Left renal cortex interstitium (tissue), 4 donors: ENCODE results near the gene KIF6. TPM values are rescaled to one million over a fixed set of nuclear protein-coding genes. Genes with fewer than 3 reads are reported as not detected.
"Not testable (repeated sequence)": the region's sequence is repeated elsewhere in the genome, so short reads cannot be mapped to it uniquely, and the experiment has no call there.

Source experiments
- DNase-seq, 4 donors: peaks; one replicate each; pipeline ENCODE4 v3.0.0-alpha.2; 2013; ENCODE audit warnings: low read depth in 4 of 4, low spot score in 2 of 4, missing footprints in 1 of 4
- polyA plus RNA-seq, 4 donors: library from polyadenylated mRNA; unstranded; fragments of 120-200 nt; gene quantifications; one replicate each; pipeline ENCODE4 v1.2.1, GENCODE V29; 2013; ENCODE audit not compliant: insufficient read length in 4 of 4

The KIF6 gene
- polyA plus RNA-seq = 1 to 10 TPM; 2.9 to 4.7 (median 4.0) TPM

DNA sequence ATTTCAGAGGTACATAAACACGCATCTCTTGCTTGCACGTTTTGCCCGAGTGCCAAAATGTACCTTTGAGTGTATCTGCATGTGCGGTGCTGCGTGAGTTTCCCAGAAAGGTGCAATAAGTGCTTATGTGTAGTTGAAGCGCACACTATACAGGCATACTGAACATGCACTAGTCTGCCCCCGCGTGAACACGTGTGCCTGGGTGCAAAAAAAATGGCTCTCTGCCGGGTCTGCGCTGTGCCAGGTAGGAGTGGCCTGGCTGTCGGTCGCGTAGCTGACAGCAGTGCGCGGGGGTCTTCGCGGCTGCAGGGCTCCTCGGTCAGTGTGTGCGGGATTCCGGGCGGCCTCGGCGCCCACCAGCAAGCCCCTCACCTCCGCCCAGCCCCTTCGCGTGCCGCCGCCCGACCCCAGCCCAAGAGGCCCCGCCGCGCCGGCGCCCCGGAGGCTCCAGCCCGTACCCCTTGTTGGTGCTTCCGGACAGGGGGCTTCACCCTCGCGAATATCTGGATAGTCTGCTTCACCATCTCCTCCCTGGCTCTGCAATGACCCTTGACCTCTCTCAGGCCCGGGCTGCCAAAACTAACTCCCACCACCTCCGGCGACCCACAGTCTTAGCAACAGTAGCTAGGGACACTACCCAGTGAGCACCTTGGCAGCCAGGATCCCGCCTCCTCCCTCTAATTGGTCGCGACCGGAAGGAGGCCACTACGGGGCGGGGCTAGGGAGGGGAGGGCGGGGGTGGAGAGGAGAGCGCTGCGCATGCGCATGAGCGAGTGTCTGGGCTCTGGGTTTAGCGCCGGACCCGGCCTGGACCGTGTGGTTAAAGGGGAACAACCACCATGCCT is at the start of gene KIF6:
KIF6 (minus strand) TSS at position 622 of the 845 bp plus-strand sequence; CDS start at position 524, 98 bp downstream.
- peak; percentile 64 to 89 (median 78) for DNase-seq

DNA sequence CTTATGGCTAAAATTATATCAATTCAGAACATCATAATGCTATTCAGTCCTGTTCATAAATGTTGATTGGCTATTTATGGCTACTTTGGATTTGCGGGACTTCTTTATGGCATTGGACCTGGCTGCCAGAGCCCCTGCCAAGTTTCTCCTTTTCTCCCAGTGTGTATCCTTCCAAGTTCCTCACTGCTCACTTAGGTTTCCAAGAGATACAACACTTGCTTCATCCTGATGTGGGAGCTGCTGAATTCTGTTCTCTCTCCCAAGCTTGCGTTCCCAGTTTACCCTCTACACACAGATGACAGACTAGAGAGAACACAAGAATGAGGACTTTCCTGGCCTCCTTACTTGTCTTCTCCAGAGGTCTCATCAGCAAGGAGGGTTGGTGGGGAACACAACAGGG is 48.6 kb upstream of the KIF6 start:
- DNase-seq = no peak

DNA sequence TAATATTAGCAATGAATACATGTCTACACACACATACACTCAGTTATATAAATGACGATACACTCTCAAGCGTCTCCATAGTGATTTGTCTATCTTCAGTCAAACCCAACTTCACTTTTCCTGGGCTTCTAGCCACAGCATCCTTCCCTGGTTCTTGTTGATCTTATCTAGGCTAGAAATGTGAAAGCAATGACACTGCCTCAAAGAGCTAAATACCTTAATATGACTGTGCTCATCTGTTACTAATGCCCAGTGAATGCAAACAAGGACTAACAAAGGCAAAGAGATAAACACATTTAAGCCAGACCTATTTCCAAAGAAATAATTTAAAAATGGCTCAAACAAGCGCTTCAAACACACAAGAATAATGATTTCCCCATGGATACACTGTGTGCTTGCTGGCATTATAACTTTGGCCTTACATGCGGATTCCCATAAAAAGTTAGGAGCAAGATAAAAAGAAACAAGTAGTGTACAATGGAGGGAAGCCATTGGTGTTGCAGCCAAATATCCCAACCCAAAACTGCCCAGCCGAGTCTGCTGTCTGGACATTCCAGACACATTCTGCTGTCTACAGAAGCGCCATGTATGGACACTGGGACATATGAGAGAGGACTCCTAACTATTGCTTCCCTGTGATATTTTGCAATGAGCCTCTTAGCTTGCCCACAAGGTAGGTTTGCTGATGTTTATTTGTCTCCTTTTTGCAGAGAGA is 47.5 kb upstream of the KIF6 start:
- DNase-seq = no peak

DNA sequence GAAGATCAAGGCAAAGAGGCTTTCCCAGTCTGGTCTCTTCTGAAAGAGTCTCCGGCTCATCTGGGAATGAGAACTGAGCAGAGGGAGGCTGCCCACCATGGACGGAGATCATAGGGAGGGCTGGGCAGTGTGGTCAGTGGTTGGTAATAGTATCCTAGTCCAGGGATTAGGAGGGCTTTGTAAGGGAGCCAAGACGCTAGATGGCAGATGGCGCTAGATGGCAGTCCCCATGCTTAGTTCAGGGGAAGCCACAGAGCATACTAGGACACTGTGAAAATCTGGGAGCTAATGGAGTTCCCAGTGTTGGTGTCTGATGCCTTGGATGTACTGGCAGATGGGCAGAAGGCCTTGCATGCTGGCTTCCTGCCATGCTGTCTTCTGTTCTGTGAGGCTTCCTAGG is 45.2 kb upstream of the KIF6 start:
- no peak for DNase-seq

- DNase-seq = no peak
These were observed 43.8 kb upstream of the KIF6 start for GRCh38 chr6:39769012-39769411.

DNA sequence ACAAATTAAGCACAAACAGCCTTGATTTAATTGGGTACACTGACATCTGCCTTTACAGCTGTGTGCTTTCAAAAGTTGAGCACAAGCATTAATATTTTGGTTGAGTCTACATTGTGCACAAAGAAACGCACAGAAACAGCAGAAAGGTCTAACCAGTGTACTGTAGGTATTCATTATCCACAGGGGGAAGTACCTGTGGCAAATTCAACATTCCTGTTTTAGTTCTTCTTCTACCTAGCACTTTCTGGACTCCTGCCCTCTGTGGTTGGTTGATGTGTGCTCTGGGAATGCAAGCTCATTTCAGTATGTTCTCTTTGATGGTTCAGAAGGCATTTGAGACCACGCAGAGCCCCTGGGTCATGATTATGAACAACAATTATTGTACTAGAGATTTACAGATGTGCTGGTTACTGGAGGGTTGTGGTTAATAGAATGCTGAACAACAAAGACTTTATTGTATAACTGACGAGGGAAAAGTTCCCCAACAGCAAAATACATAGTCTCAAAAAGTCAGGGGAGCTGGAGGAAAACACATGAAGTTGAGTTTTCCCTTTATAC is 40.4 kb upstream of the KIF6 start:
- peak in 1 of 4 donors; percentile 9 for DNase-seq

DNA sequence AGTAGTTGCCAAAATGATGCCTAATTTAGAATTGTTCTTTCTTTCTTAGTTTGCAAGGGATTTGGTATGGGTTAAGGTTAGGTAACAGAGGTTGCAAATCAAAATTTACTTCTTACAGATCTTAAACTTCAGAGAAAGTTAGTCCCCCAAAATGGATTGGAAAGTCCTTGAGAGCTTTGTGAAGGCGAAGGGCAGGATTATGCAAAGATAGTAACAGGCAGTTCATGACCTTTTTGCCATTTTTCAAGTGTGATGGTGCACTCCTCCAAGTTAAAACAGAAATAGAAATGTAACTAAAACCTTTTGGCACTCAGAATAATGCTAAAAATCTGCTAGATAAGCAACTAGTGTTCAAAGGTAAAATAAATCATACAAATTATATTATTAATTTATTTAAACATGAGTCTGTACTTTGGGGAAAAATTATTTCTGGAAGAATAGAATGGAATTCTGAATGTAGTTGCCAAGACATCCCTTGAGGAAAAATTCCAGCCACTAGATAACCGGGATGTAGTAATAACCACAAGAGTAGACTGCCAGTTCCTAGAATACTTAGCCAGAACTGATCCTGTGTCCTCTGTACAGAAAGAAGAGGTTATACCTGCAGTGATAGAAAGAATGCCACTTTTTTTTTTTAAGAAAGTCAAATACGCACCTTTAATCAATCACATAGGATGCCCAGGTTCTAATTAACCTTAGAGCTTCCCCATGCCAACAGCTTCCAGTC is 35.2 kb upstream of the KIF6 start:
- DNase-seq = no peak

- DNase-seq = no peak
These were observed 33.8 kb upstream of the KIF6 start for GRCh38 chr6:39758905-39759605.

DNA sequence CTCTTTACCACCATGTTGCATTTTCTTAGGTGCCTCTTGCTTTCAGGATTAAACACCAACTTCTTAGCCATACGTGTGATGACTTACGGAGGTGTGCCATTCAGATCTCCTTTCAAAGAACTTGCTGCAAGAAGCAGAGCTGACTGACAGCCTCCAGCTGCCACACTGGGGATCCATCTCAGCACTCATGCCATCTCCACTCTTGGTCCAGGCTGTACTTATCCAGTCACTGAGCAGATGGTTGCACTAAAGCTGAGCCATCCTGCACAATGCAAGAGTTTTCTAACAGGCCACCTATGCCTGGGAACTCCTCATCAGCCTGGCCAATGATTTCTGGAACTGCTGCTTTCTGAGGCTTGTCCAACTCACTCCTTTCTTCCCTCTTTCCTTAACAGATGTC is 31.4 kb upstream of the KIF6 start:
- no peak for DNase-seq

DNA sequence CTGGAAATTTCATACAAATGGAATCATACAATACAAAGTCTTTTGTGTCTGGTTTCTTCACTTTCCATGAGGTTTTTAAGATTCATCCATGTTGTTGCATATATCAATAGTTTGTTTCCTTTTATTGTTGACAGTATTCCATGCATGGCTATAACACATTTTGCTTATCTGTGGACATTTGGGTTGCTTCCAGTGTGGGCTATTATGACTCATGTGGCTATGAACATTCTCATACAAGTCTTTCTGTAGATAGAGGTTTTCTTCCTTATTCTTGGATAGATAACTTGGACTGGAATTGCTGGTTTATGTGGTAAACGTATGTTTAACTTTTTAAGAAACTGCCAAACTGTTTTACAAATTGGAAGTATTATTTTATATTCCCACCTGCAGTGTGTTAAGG is 30.0 kb upstream of the KIF6 start:
- DNase-seq = no peak

DNA sequence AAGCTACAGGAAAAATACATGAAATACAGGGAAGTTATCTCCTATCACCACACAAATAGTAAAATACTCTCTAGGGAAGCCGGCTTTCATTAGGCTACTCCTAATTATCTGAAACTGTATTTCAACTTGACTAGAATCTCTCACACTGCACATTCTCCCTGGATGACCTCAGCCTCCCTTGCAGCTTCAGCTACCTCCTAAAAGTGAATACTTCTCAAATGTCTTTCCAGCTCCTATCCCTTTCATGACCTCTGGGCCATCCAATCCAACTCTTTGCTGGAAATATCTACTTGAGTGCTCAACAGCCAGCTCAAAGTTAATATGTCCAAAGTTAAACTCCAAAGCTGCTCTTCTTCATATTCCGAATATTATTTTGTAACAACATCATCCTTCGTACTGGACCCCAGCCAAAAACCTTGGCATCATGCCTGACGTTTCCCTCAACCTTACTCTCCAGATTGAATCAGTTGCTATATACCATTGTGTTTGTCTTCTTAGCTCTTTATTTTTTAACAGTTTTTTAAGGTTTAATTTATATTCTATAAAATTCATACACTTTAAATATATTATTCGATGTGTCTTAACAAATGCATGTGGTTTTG is 29.4 kb upstream of the KIF6 start:
- no peak for DNase-seq

DNA sequence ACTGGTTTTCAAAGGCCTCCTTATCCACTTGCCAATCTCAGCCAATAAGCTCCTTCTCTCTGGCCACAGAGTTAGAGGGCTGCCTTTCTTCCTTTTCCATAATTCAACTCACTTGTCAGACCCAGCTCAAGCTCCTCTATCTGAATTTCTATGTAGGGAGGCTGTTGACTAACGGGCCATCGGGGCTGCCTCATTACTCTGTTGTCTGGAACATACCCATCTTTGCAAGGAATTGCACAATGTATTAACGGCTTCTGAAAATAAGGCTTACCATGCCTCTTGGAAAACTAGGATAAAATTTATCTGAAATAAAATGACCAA is 28.5 kb upstream of the KIF6 start:
- DNase-seq = no peak

DNA sequence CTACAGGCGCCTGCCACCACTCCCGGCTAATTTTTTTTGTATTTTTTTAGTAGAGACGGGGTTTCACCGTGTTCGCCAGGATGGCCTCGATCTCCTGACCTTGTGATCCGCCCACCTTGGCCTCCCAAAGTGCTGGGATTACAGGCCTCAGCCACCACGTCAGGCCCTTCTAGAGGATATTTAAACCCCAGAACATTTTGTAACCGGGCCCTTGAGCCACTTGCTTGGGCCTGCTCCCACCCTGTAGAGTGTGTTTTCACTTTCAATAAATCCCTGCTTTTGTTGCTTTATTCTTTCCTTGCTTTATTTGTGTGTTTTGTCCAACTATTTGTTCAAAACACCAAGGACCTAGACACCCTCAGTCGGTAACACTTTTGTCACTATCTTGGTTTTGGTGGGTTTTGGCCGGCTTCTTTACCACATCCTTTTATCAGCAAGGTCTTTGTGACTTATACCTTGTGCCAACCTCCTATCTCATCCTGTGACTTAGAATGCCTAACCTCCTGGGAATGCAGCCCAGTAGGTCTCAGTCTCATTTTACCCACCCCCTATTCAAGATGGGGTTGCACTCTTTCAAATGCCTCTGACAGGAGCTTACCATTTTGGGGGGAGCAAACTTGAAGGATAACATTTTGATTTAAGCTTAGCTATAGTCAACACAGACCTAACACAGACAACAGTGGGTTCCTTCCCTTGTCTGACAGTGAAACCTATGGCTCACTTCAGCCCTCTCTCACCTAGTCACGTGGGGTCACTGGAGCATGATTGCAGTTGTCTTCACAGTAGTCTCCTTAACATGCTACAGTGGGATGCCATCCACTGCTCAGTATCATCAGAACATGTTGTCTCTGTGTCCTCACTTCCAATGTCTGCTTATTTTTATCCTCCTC is 27.9 kb upstream of the KIF6 start:
- DNase-seq = no peak

DNA sequence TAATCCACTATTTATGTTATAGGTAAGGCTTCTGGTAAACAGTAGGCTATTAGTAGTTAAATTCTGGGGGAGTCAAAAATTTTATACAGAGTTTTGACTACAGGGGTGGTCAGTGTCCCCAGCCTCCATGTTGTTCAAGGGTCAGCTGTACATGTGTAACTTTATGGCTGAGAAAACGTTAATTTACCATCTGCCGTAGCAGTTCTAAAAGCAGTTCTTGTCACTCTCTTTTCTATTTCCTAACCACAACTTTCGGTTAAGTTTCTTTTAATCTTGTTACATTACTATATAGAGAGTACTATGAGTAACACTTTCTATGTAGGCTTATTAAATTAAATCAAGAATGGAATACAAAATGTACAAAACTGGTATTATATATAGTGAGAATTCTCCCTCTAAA is 21.6 kb upstream of the KIF6 start:
- DNase-seq = no peak

DNA sequence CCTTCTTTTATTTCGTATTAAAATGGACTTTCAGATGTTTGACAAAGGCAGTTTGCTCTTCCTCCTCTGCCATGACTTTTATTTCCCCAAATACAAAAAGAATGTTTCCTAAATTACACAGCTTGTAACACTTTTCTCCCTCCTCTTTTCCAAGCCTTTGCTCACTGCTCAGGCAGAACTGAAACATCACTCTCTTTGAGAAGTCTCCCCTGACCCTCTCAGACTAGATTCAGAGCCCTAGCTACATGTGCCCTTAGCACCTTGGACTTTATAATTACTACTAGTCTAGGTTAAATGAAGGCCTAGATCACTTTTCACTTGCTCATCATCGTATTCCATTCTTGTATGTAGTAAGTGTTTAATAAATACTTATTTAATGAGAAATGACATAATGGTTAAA is 8.5 kb upstream of the KIF6 start:
- no peak for DNase-seq

DNA sequence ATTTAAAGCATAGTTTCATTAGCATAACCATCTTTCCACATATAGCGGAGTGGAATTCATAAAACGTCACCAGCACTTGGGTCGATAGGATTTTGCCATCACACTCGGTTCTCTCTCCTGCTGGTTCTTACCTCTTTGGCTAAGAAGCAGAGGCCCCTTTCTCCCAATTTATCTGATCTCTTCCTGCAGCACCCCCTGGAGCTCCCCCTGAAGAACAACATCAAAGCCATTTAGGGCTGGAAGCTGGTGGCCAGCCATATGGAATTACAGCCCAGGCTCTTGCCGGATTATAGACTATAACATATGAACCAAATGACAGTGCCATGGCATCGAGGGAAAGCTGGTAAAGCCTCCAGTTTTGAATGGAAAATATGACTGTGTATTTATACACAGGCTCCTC is 6.4 kb upstream of the KIF6 start:
- DNase-seq = no peak

DNA sequence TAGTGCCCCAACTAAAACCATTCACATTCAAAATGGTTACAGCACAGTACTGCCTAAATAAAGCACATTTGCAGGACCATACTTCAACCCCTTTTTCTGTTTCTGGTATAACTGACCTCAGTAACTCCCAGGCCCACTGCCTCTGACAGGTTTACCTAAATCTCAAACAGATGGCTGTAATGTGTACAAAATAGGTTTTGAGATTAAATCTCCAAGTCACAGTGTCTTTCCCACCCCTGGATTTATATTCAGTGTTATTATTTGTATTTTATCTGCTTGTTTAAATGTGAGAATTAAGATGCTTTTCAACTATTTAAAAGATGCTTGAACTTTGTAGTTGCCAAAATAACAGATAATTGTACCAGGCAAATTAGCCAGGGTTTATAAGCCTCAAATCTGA is 4.7 kb upstream of the KIF6 start:
- no peak for DNase-seq

DNA sequence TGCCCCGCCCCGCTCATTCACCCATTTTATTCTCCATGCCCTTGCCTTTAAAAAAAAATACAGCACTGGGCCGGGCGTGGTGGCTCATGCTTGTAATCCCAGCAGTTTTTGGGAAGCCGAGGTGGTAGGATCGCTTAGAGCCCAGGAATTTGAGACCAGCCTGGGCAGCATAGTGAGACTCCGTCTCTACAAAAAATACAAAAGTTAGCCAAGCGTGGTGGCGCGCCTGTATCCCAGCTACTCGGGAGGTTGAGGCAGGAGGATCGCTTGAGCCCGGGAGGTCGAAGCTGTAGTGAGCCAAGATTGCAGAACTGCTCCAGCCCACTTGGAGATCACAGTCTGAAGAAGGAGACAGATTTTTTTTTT is 407 bp upstream of the KIF6 start:
- DNase-seq = no peak

- not testable (repeated sequence) for DNase-seq
These were observed 1.9 kb downstream of the KIF6 start for GRCh38 chr6:39723350-39723749.
